GM21619 (cell line): ENCODE results near the gene SMYD2.

Experiments used
- ATAC-seq: cut with Tn5 transposase; IDR thresholded peaks from one replicate; pipeline ENCODE4 v1.9.1; 2021; ENCODE audit not compliant: unreplicated experiment

Gene SMYD2

DNA sequence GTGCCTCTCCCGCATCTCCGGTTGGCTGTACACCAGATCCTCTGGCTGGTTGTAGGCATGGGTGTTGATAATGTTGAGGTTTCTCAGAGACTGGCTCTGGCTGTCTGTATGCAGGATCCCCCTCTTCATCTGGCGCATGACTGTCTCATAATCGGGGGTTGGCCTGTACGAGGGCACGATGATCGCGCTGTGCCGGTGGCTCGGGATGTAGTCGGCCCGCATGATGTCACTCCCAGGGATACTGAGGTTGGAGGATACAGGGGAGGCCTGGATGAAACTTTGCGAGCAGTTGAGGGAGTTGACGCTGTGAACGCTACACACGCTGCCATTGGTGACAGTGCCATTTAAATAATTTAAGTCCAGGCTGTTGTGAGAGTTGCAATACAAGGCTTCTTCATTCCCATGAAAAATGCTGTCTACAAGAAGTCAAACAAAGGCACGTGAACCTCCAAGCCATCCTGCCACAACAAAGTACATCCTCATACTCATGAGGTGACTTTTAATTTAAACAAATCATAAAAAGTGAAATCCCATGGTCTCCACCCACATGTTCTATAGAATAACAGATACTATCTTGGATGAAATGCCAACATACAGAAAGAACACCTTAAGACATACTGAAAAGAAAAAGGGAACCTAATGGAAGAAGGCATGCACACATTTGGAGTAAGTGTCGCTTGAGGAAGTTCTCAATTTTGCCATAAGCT lies 103.6 kb downstream of the SMYD2 start:
- no peak for ATAC-seq

DNA sequence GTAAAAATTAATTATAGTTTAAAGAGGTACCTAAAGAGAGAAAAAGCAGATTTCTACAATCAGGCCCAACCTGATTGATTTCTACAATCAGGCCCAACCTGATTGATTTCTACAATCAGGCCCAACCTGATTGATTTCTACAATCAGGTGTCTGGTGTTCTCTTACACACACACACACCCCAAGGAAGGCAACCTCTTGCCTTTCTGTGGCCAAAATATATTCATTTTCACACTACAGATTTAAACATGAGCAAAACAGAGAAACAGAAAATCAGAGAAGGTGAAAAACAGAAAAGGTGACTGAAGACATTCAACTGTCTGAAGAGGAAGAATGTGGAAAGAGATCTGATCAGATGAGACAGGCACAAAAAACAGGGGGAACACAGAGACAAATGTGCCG lies 104.5 kb downstream of the SMYD2 start:
- no peak for ATAC-seq

DNA sequence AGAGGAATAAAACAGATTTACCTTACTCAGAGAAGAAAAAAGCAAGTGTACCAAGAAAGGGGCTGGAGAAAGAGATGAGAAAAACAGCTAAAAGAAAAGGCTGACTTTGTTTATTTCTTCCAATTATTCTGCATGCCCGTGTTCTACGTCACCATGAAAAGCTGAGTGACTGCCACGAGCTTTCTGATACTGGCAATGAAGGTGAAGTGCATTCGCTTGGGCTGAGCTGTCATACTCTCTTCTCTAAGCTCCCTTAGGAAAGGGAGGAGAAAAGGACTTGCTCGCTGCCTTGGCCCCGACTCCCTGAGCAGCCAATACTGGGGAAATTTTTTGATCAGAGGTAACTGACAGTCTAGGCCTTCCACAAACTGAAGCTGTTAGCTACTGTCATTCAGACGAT lies 105.4 kb downstream of the SMYD2 start:
- ATAC-seq = no peak
